GM12878 (cell line): Measurements from ENCODE around the gene DICER1. TPM values are rescaled to one million over a fixed set of nuclear protein-coding genes. Genes with fewer than 3 reads are reported as not detected.

ENCODE experiments used
- CBX5 ChIP-seq: sonication (generic); IDR thresholded peaks from 2 replicates; pipeline ENCODE4 v1.6.1; 2016; ENCODE audit warnings: low read depth, moderate library complexity, mild to moderate bottlenecking, inconsistent platforms
- GABPA ChIP-seq: IDR thresholded peaks from 2 replicates; pipeline ENCODE4 v1.6.1; 2014; ENCODE audit warnings: antibody characterized with exemption, low read depth, mild to moderate bottlenecking, inconsistent platforms
- ZSCAN29 ChIP-seq: fragments of 450-650 bp; IDR thresholded peaks from 2 replicates; pipeline ENCODE4 v1.6.1; 2017; ENCODE audit warnings: mild to moderate bottlenecking, moderate library complexity
- polyA plus RNA-seq, 11 experiments: library from polyadenylated mRNA; depleted of rRNA in 4 of 11; unstranded in 6 of 11; stranded (reverse) in 5 of 11; fragments of >200 nt; fragmentation: Nextera tagmentation in 4 of 11; fragmentation: Illumina TruSeq in 1 of 11; extraction: Ambion mirVana in 4 of 11; extraction: Trizol in 1 of 11; gene quantifications; 1 replicate in 1 of 11; 2 replicates in 10 of 11; pipeline versions ENCODE4 v1.2.1 to v1.2.3, GENCODE V29; 2011 to 2016; ENCODE audit warnings: inconsistent platforms in 2 of 11, missing spikeins in 2 of 11, low read depth in 1 of 11
- total RNA-seq, 4 experiments: library from RNA; depleted of rRNA in 3 of 4; stranded (reverse); fragments of >200 nt in 3 of 4; fragmentation: Illumina TruSeq in 1 of 4; extraction: Trizol in 1 of 4; gene quantifications; 2 replicates each; pipeline versions ENCODE4 v1.2.1 to v1.2.3, GENCODE V29; 2013 to 2021
- TF ChIP-seq, protein P1 (sequence below): fragments of 450-650 bp; IDR thresholded peaks from 2 replicates; pipeline ENCODE4 v1.6.1; 2017; ENCODE audit warnings: mild to moderate bottlenecking, moderate library complexity
- TF ChIP-seq, protein P2 (sequence below): IDR thresholded peaks from 2 replicates; pipeline ENCODE4 v1.6.1; 2011; ENCODE audit warnings: mild to moderate bottlenecking, low read depth, low read length, moderate library complexity; ENCODE audit not compliant: insufficient replicate concordance
- TF ChIP-seq, protein P3 (sequence below): fragments of 450-650 bp; conservative IDR thresholded peaks from 2 replicates; pipeline ENCODE4 v1.6.1; 2017; ENCODE audit warnings: mild to moderate bottlenecking, moderate library complexity

Gene DICER1
- total and polyA plus RNA-seq, 10 of the 15 experiments (the other 5 are each of a cell fraction or from before 2014, with no cell fraction given), result 6.8 to 70.8 (median 37.1) TPM

DNA sequence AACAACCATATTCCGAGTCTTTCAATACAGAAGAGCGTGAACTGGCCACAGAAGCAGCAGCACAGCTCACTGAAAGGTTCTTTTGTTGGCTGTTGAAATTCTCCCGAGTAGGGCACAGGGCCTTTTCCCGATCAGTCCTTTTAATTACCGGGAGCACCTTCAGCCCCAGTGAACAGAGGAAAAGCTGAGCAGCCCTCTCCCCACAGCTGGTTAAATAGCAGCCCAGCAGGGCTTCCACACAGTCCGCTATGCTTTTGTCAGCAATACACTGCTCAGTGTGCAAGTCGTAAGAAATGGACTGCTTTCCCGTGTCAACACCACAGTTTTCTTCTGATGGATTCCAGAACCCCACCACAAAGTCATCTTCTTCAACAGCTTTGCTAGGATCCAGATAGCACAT is 61.3 kb downstream of the DICER1 start (continued):
- TF ChIP-seq, protein P1, sequence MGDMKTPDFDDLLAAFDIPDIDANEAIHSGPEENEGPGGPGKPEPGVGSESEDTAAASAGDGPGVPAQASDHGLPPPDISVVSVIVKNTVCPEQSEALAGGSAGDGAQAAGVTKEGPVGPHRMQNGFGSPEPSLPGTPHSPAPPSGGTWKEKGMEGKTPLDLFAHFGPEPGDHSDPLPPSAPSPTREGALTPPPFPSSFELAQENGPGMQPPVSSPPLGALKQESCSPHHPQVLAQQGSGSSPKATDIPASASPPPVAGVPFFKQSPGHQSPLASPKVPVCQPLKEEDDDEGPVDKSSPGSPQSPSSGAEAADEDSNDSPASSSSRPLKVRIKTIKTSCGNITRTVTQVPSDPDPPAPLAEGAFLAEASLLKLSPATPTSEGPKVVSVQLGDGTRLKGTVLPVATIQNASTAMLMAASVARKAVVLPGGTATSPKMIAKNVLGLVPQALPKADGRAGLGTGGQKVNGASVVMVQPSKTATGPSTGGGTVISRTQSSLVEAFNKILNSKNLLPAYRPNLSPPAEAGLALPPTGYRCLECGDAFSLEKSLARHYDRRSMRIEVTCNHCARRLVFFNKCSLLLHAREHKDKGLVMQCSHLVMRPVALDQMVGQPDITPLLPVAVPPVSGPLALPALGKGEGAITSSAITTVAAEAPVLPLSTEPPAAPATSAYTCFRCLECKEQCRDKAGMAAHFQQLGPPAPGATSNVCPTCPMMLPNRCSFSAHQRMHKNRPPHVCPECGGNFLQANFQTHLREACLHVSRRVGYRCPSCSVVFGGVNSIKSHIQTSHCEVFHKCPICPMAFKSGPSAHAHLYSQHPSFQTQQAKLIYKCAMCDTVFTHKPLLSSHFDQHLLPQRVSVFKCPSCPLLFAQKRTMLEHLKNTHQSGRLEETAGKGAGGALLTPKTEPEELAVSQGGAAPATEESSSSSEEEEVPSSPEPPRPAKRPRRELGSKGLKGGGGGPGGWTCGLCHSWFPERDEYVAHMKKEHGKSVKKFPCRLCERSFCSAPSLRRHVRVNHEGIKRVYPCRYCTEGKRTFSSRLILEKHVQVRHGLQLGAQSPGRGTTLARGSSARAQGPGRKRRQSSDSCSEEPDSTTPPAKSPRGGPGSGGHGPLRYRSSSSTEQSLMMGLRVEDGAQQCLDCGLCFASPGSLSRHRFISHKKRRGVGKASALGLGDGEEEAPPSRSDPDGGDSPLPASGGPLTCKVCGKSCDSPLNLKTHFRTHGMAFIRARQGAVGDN, result no peak
- no peak for TF ChIP-seq CBX5
- TF ChIP-seq, protein P2, sequence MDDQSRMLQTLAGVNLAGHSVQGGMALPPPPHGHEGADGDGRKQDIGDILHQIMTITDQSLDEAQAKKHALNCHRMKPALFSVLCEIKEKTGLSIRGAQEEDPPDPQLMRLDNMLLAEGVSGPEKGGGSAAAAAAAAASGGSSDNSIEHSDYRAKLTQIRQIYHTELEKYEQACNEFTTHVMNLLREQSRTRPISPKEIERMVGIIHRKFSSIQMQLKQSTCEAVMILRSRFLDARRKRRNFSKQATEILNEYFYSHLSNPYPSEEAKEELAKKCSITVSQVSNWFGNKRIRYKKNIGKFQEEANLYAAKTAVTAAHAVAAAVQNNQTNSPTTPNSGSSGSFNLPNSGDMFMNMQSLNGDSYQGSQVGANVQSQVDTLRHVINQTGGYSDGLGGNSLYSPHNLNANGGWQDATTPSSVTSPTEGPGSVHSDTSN, result no peak
- TF ChIP-seq ZSCAN29, result no peak
- TF ChIP-seq, protein P3, sequence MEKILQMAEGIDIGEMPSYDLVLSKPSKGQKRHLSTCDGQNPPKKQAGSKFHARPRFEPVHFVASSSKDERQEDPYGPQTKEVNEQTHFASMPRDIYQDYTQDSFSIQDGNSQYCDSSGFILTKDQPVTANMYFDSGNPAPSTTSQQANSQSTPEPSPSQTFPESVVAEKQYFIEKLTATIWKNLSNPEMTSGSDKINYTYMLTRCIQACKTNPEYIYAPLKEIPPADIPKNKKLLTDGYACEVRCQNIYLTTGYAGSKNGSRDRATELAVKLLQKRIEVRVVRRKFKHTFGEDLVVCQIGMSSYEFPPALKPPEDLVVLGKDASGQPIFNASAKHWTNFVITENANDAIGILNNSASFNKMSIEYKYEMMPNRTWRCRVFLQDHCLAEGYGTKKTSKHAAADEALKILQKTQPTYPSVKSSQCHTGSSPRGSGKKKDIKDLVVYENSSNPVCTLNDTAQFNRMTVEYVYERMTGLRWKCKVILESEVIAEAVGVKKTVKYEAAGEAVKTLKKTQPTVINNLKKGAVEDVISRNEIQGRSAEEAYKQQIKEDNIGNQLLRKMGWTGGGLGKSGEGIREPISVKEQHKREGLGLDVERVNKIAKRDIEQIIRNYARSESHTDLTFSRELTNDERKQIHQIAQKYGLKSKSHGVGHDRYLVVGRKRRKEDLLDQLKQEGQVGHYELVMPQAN, result no peak
- TF ChIP-seq GABPA, result no peak
